IMR-90 (cell line): Measurements from ENCODE around the gene ZNF556. TPM values are rescaled to one million over a fixed set of nuclear protein-coding genes. Genes with fewer than 3 reads are reported as not detected.

Source experiments
- ATAC-seq: fragments of 200-7000 bp; cut with Tn5 transposase; 2 replicates; pipeline ENCODE4 v1.9.1; 2020; ENCODE audit warnings: low read depth, mild to moderate bottlenecking, moderate library complexity
- BruUV-seq: library from RNA; stranded (reverse); fragments of 400-500 nt; replicated peaks from 2 replicates; lab custom pipeline; 2021; lab: Mats Ljungman, UMichigan
- CTCF ChIA-PET: fragments of 300-600 bp; formaldehyde crosslinking; extraction: SDS; loops from one replicate; lab custom pipeline; 2021; ENCODE audit warnings: antibody characterized with exemption; lab: Yijun Ruan, JAX
- POLR2A ChIA-PET: fragments of 300-600 bp; sonication (Branson Sonifier 250); formaldehyde crosslinking; loops from one replicate; lab custom pipeline; 2022; ENCODE audit warnings: antibody characterized with exemption; ENCODE audit not compliant: unreplicated experiment; lab: Charles Lee
- DNase-seq: peaks from one replicate; pipeline ENCODE4 v3.0.0; 2013
- H2AFZ ChIP-seq: replicated peaks from 2 replicates; pipeline ENCODE3; 2013; ENCODE audit warnings: low read length, mild to moderate bottlenecking; ENCODE audit not compliant: poor library complexity
- H2AK5ac ChIP-seq: 2 replicates; pipeline ENCODE4 v1.6.1; 2013; ENCODE audit warnings: low read depth, low read length, inconsistent platforms
- H2AK9ac ChIP-seq: replicated peaks from 2 replicates; pipeline ENCODE3; 2013; ENCODE audit warnings: mild to moderate bottlenecking, low read depth, low read length, moderate library complexity; ENCODE audit not compliant: poor library complexity
- H2BK120ac ChIP-seq: 2 replicates; pipeline ENCODE4 v1.6.1; 2013; ENCODE audit warnings: low read depth, low read length, inconsistent platforms
- H2BK15ac ChIP-seq: 3 replicates; pipeline ENCODE4 v1.6.1; 2013; ENCODE audit warnings: low read depth, low read length, inconsistent platforms
- H2BK20ac ChIP-seq: 2 replicates; pipeline ENCODE4 v1.6.1; 2013; ENCODE audit warnings: low read depth, mild to moderate bottlenecking, inconsistent platforms, low read length, moderate library complexity
- H2BK5ac ChIP-seq: 2 replicates; pipeline ENCODE4 v1.6.1; 2013; ENCODE audit warnings: mild to moderate bottlenecking, low read depth, low read length, inconsistent platforms; ENCODE audit not compliant: poor library complexity, severe bottlenecking
- H3K14ac ChIP-seq: replicated peaks from 2 replicates; pipeline ENCODE4 v1.6.1; 2013; ENCODE audit warnings: low read depth, low read length, inconsistent platforms
- H3K18ac ChIP-seq: 2 replicates; pipeline ENCODE4 v1.6.1; 2013; ENCODE audit warnings: low read depth, low read length, control low read depth
- H3K23ac ChIP-seq: 2 replicates; pipeline ENCODE4 v1.6.1; 2013; ENCODE audit warnings: low read depth, low read length, inconsistent platforms
- H3K27ac ChIP-seq: 2 replicates; pipeline ENCODE4 v1.5.1; 2013; ENCODE audit warnings: mild to moderate bottlenecking, control low read depth, low read length; ENCODE audit not compliant: insufficient read depth
- H3K27me3 ChIP-seq: 2 replicates; pipeline ENCODE4 v1.6.1; 2013; ENCODE audit warnings: low read length; ENCODE audit not compliant: control insufficient read depth, insufficient read depth
- H3K36me3 ChIP-seq: 2 replicates; pipeline ENCODE4 v1.6.1; 2013; ENCODE audit warnings: low read length, mixed read lengths; ENCODE audit not compliant: control insufficient read depth, insufficient read depth
- H3K4ac ChIP-seq: 2 replicates; pipeline ENCODE4 v1.6.1; 2013; ENCODE audit warnings: low read depth, low read length, inconsistent platforms
- H3K4me1 ChIP-seq: 2 replicates; pipeline ENCODE4 v1.6.1; 2013; ENCODE audit warnings: low read length, mixed read lengths; ENCODE audit not compliant: control insufficient read depth, insufficient read depth
- H3K4me2 ChIP-seq: 2 replicates; pipeline ENCODE4 v1.6.1; 2013; ENCODE audit warnings: low read depth, mild to moderate bottlenecking, control low read depth, low read length, moderate library complexity
- H3K4me3 ChIP-seq: 2 replicates; pipeline ENCODE4 v1.5.1; 2013; ENCODE audit warnings: low read depth, mild to moderate bottlenecking, control low read depth, low read length, moderate library complexity; ENCODE audit not compliant: insufficient read depth
- H3K56ac ChIP-seq: 2 replicates; pipeline ENCODE4 v1.6.1; 2013; ENCODE audit warnings: low read length, inconsistent platforms; ENCODE audit not compliant: insufficient read depth; ENCODE audit errors: extremely low read depth
- H3K79me1 ChIP-seq, 2 experiments: 2 replicates each; pipeline ENCODE4 v1.6.1; 2013; ENCODE audit warnings: low read length in 2 of 2, inconsistent platforms in 1 of 2, low read depth in 1 of 2
- H3K9ac ChIP-seq: 2 replicates; pipeline ENCODE4 v1.6.1; 2013; ENCODE audit warnings: low read depth, low read length, control low read depth
- H3K9me1 ChIP-seq: 2 replicates; pipeline ENCODE4 v1.6.1; 2013; ENCODE audit warnings: low read length, inconsistent platforms; ENCODE audit not compliant: insufficient read depth
- H3K9me3 ChIP-seq: 2 replicates; pipeline ENCODE4 v1.6.1; 2013; ENCODE audit warnings: low read length; ENCODE audit not compliant: control insufficient read depth, insufficient read depth
- H4K20me1 ChIP-seq: 2 replicates; pipeline ENCODE4 v1.6.1; 2013; ENCODE audit warnings: low read length, inconsistent platforms; ENCODE audit not compliant: insufficient read depth
- H4K5ac ChIP-seq: 2 replicates; pipeline ENCODE4 v1.6.1; 2013; ENCODE audit warnings: mild to moderate bottlenecking, low read depth, low read length, control low read depth
- H4K8ac ChIP-seq, 2 experiments: 2 replicates each; pipeline ENCODE4 v1.6.1; 2013; ENCODE audit warnings: low read depth in 2 of 2, low read length in 2 of 2, control low read depth in 1 of 2, inconsistent platforms in 1 of 2
- H4K91ac ChIP-seq: 2 replicates; pipeline ENCODE4 v1.6.1; 2013; ENCODE audit warnings: low read depth, low read length, inconsistent platforms; ENCODE audit not compliant: insufficient read depth
- BHLHE40 ChIP-seq: fragments of 150-350 bp; IDR thresholded peaks from 2 replicates; pipeline ENCODE4 v1.6.1; 2016; ENCODE audit warnings: mild to moderate bottlenecking, low read depth, low read length
- CEBPB ChIP-seq: IDR thresholded peaks from 2 replicates; pipeline ENCODE4 v1.6.1; 2012; ENCODE audit warnings: low read depth, low read length, improper control_type of control experiment
- CHD1 ChIP-seq: IDR thresholded peaks from 2 replicates; pipeline ENCODE4 v1.6.1; 2012; ENCODE audit warnings: low read depth, low read length, improper control_type of control experiment
- ELK1 ChIP-seq: fragments of 150-350 bp; IDR thresholded peaks from 2 replicates; pipeline ENCODE4 v1.6.1; 2016; ENCODE audit warnings: low read depth, mild to moderate bottlenecking, low read length, moderate library complexity, borderline replicate concordance
- MAZ ChIP-seq: IDR thresholded peaks from 2 replicates; pipeline ENCODE4 v1.6.1; 2012; ENCODE audit warnings: low read depth, mild to moderate bottlenecking, low read length, improper control_type of control experiment, moderate library complexity, borderline replicate concordance
- MXI1 ChIP-seq: IDR thresholded peaks from 2 replicates; pipeline ENCODE4 v1.6.1; 2012; ENCODE audit warnings: low read depth, mild to moderate bottlenecking, low read length, moderate library complexity, borderline replicate concordance
- NFE2L2 ChIP-seq: fragments of 150-350 bp; IDR thresholded peaks from 2 replicates; pipeline ENCODE4 v1.6.1; 2016; ENCODE audit warnings: low read depth, mild to moderate bottlenecking, low read length
- POLR2A ChIP-seq: IDR thresholded peaks from 2 replicates; pipeline ENCODE4 v1.6.1; 2012; ENCODE audit warnings: mild to moderate bottlenecking, low read depth, low read length
- RCOR1 ChIP-seq: IDR thresholded peaks from 2 replicates; pipeline ENCODE4 v1.6.1; 2012; ENCODE audit warnings: mild to moderate bottlenecking, low read length, improper control_type of control experiment; ENCODE audit not compliant: insufficient replicate concordance
- RFX5 ChIP-seq: IDR thresholded peaks from 2 replicates; pipeline ENCODE4 v1.8.0; 2012; ENCODE audit warnings: low read depth, mild to moderate bottlenecking, low read length, moderate library complexity
- SMC3 ChIP-seq: fragments of 150-350 bp; IDR thresholded peaks from 2 replicates; pipeline ENCODE4 v1.6.1; 2016; ENCODE audit warnings: low read depth, mild to moderate bottlenecking, antibody characterized with exemption, low read length, moderate library complexity
- WGBS, 2 experiments: methylation state at CpG; one replicate each; pipeline versions ENCODE4 v1.1.5 to v1.1.7; 2013; ENCODE audit warnings: missing lambda C conversion rate in 2 of 2; ENCODE audit not compliant: insufficient read length in 1 of 2; ENCODE audit errors: extremely low coverage in 2 of 2; 5-methylcytosine and 5-hydroxymethylcytosine counted together
- dilution Hi-C: fragments of 300-500 bp; cut with HindIII; formaldehyde crosslinking; loops from one replicate; pipeline ENCODE4 v1.14.3; 2018; ENCODE audit warnings: low sequenced_read_pairs; ENCODE audit not compliant: unreplicated experiment
- in situ Hi-C: fragments of 300-500 bp; cut with MboI; formaldehyde crosslinking; loops from 3 replicates; pipeline ENCODE4 v1.14.3; 2019; ENCODE audit warnings: low sequenced_read_pairs, inconsistent platforms, mixed read lengths
- intact Hi-C: fragments of 100-400 bp; cut with micrococcal nuclease; formaldehyde crosslinking; loops from 2 replicates; pipeline ENCODE4 v1.10.0; 2022
- polyA plus RNA-seq, 3 experiments: library from polyadenylated mRNA; depleted of rRNA; stranded (reverse); fragments of >200 nt; gene quantifications; 2 replicates each; pipeline ENCODE4 v1.2.3, GENCODE V29; 2012; ENCODE audit warnings: low replicate concordance in 1 of 3
- total RNA-seq: library from RNA; depleted of rRNA; stranded (reverse); fragments of >200 nt; gene quantifications from 2 replicates; pipeline ENCODE4 v1.2.3, GENCODE V29; 2012
- TF ChIP-seq, protein P1 (sequence below): fragments of 150-350 bp; IDR thresholded peaks from 2 replicates; pipeline ENCODE4 v1.6.1; 2017; ENCODE audit warnings: mild to moderate bottlenecking, antibody characterized with exemption, low read length, low read depth

Gene ZNF556
- total and polyA plus RNA-seq, 2 of the 4 experiments (the other 2 are of a cell fraction), result not detected

GRCh38 chr19:2866495-2867024 lies 575 bp upstream of the ZNF556 start:
- peaks cover 8% of the 10 kb centered on the region; the same call in 1 of the 2 replicates for H3K9me3 ChIP-seq
- dilution Hi-C loops, result no loop called here
- H3K14ac ChIP-seq, result no peak overlapping the region
- H3K56ac ChIP-seq, result no peak overlapping the region
- H2AFZ ChIP-seq, result no peak overlapping the region
- ATAC-seq (no peak), DNase-seq (no peak)
- no peaks in the 10 kb centered on the region for H3K36me3 ChIP-seq
- H2BK120ac ChIP-seq, result no peak overlapping the region
- H4K5ac ChIP-seq, result no peak overlapping the region
- no peak overlapping the region for H4K8ac ChIP-seq
- H3K9ac ChIP-seq, result no peak overlapping the region
- H3K27me3 ChIP-seq, result no peaks in the 10 kb centered on the region
- POLR2A ChIA-PET, result no interaction called here
- no peaks in the 10 kb centered on the region for H3K79me1 ChIP-seq
- CTCF ChIA-PET, result no interaction called here
- BruUV-seq, result no TSS peak
- no peak overlapping the region for H2BK5ac ChIP-seq
- no peak overlapping the region for H4K91ac ChIP-seq
- no peak overlapping the region for H3K4me3 ChIP-seq
- in situ Hi-C loops, result loop anchor here (10.0 kb wide), 1 partner anchor 202 kb away; no protein-coding TSS in a partner anchor
- TF ChIP-seq BHLHE40 (no peak), CEBPB (no peak), NFE2L2 (no peak), RFX5 (no peak), ELK1 (no peak), CHD1 (no peak), MXI1 (no peak), POLR2A (no peak), MAZ (no peak), RCOR1 (no peak), SMC3 (no peak)
- TF ChIP-seq, protein P1, sequence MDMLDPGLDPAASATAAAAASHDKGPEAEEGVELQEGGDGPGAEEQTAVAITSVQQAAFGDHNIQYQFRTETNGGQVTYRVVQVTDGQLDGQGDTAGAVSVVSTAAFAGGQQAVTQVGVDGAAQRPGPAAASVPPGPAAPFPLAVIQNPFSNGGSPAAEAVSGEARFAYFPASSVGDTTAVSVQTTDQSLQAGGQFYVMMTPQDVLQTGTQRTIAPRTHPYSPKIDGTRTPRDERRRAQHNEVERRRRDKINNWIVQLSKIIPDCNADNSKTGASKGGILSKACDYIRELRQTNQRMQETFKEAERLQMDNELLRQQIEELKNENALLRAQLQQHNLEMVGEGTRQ, result no peak
- no peak overlapping the region for H3K18ac ChIP-seq
- no peak overlapping the region for H3K4me2 ChIP-seq
- no peak overlapping the region for H2AK9ac ChIP-seq
- H4K20me1 ChIP-seq, result no peaks in the 10 kb centered on the region
- WGBS, 2 experiments, result 75% methylated on average over 7 of the region's 8 CpGs; no CpG with 5 or more reads in 1 of the 2 experiments
- H2BK20ac ChIP-seq, result no peak overlapping the region
- no peak overlapping the region for H3K27ac ChIP-seq
- no peaks in the 10 kb centered on the region for H3K4me1 ChIP-seq
- no peaks in the 10 kb centered on the region for H3K9me1 ChIP-seq
- no peak overlapping the region for H2BK15ac ChIP-seq
- intact Hi-C loops, result no loop called here
- H2AK5ac ChIP-seq, result no peak overlapping the region
- no peak overlapping the region for H3K23ac ChIP-seq
- no peak overlapping the region for H3K4ac ChIP-seq
